Activated CD8-positive, alpha-beta memory T cell treated with anti-CD3 and anti-CD28 coated beads, Interleukin-2, amount 10 ng/mL, durations not matched to agents 7 days and 5 days (primary cell): ENCODE results near the gene KRT31. TPM values are rescaled to one million over a fixed set of nuclear protein-coding genes. Genes with fewer than 3 reads are reported as not detected.
A peak's percentile ranks its signal among the peaks of the same experiment; 100 is the strongest.
"Not testable (repeated sequence)": the region's sequence is repeated elsewhere in the genome, so short reads cannot be mapped to it uniquely, and the experiment has no call there.

Experiments
- ATAC-seq: fragments of 150-1000 bp; cut with Tn5 transposase; one replicate; pipeline ENCODE4 v1.10.0; 2021; ENCODE audit warnings: moderate library complexity
- CTCF ChIA-PET: fragments of 350-600 bp; sonication (Branson Sonifier 250); formaldehyde crosslinking; loops from one replicate; lab custom pipeline; 2021; ENCODE audit warnings: antibody characterized with exemption; lab: Charles Lee
- DNase-seq: peaks from one replicate; pipeline ENCODE4 v3.0.0-alpha.2; 2020
- H3K27ac Mint-ChIP-seq: one replicate; pipeline ENCODE4 v1.8.0; 2021; ENCODE audit warnings: mild to moderate bottlenecking, mixed read lengths
- H3K27me3 Mint-ChIP-seq: one replicate; pipeline ENCODE4 v1.8.0; 2021; ENCODE audit warnings: mixed read lengths
- H3K36me3 Mint-ChIP-seq: one replicate; pipeline ENCODE4 v1.8.0; 2021; ENCODE audit warnings: mild to moderate bottlenecking, mixed read lengths
- H3K4me1 Mint-ChIP-seq: one replicate; pipeline ENCODE4 v1.8.0; 2021; ENCODE audit warnings: mixed read lengths
- H3K4me3 Mint-ChIP-seq: one replicate; pipeline ENCODE4 v1.8.0; 2021; ENCODE audit warnings: mild to moderate bottlenecking, moderate library complexity, mixed read lengths
- H3K9me3 Mint-ChIP-seq: one replicate; pipeline ENCODE4 v1.8.0; 2022; ENCODE audit warnings: low read depth, mixed read lengths
- total RNA-seq, 2 experiments: library from RNA; stranded (reverse); gene quantifications; one replicate each; pipeline ENCODE4 v1.2.3, GENCODE V29; 2021

Gene KRT31
- total RNA-seq, 2 experiments from 2014 or later: not detected

DNA sequence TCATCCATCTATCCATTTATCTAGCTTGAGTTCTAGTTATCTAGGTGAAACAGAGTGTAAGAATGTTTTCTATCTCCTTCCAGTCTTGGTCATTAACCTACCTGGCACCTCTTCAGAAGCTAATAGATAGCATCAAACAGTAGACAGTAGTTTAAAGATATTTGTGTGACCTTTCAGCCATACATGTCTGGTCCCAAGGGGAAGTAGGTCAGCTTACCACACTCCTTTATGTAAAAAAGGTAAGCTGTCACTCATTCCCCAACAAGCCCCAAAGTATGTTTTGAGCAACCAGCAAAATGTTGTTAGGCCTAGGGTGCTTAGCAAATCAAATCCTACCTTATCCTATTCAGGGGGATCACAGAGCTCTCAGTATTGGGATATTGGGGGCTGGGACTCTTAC, 31.3 kb downstream of the KRT31 start:
- Mint-ChIP-seq H3K27me3 (peaks cover under 1% of the 10 kb centered on the region), H3K9me3 (no peaks in the 10 kb centered on the region), H3K27ac (no peak overlapping the region), H3K4me3 (no peak overlapping the region), H3K4me1 (peaks cover 6% of the 10 kb centered on the region), H3K36me3 (no peaks in the 10 kb centered on the region)
- no peak for DNase-seq
- no peak for ATAC-seq
- CTCF ChIA-PET: no interaction called here

DNA sequence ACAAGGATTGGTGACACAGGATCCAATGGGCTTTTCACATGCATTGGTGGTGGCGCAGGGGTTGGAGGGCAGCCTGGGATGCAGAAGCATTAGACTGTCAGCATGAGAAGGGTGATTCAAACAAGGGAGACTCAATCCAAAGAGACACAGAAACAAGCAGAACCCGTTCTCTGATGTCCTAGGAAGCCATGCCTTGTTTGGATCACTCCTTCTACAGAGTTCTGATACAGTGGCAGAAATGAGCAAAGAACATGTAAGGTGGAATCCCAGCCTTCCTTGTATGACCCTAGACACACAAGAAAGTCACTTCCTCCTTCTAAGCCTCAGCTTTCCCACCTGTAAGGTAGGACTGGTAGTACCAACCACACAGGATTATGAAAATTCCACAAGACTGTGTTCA, 33.5 kb downstream of the KRT31 start:
- no peaks in the 10 kb centered on the region for H3K4me1 Mint-ChIP-seq
- ATAC-seq (no peak), DNase-seq (no peak)
- H3K27me3 Mint-ChIP-seq: no peaks in the 10 kb centered on the region
- H3K27ac Mint-ChIP-seq: no peak overlapping the region
- H3K9me3 Mint-ChIP-seq: no peaks in the 10 kb centered on the region
- no peak overlapping the region for H3K4me3 Mint-ChIP-seq
- no peaks in the 10 kb centered on the region for H3K36me3 Mint-ChIP-seq
- CTCF ChIA-PET: no interaction called here

- ATAC-seq: no peak
- Mint-ChIP-seq H3K27ac (no peak overlapping the region), H3K9me3 (no peaks in the 10 kb centered on the region), H3K27me3 (peaks cover 9% of the 10 kb centered on the region), H3K36me3 (no peaks in the 10 kb centered on the region), H3K4me1 (no peaks in the 10 kb centered on the region), H3K4me3 (no peak overlapping the region)
- CTCF ChIA-PET: no interaction called here
- DNase-seq: no peak
Observed at GRCh38 chr17:41360296-41360995, 37.0 kb downstream of the KRT31 start.

DNA sequence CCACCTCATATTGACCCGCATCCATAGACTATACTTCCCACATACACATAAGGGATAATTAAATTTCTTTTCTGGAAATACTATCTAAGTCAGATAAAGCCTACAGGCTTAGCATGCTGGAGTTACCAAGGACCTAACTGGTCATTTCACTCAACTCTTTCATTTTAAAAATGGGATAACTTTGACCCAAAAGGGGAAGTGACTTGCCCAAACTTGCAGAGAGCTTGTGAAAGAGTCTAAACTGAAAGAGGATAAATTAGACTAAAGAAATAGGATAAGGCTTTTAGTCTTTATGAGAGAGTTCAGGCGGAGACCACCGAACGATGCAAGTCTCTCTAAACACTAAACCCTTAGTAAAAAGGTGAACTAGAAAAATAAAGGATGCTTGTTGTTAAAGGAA, 42.9 kb downstream of the KRT31 start:
- Mint-ChIP-seq H3K36me3 (no peaks in the 10 kb centered on the region), H3K9me3 (no peaks in the 10 kb centered on the region)
- CTCF ChIA-PET: no interaction called here

DNA sequence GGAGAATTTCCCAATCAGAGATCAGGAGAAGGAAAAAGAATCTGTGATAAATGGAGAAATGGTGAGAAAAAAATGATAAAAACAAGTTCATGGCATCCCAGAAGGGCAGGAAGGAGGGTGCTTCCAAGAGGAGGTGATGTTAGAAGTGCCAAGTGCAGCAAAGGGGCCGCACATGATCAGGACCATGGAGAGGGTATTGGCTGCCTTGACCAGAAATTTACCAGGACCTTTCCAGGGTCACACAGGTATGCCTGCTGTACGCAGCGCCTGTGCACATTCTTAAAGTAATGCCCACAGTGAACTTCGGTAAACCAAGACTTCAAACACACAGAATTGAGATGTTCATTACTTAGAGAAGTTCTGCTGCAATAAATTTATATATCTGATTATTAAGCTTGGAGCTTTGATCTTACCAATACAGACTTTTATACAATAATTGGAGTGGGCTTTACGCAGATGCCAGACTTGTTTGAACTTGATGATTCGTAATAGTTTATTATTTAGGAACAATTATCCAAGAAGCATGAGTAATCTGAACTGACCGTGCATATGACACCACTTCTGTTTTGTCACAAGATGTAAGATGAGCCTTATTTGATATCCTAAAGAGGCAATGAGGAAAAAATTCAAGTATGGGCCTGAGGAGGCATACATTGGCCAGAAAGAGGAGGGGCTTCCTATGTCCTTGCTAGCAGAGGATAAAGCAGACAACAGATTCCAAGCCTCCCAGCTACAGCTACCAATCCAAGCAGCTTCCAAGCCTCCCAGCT, 44.6 kb downstream of the KRT31 start:
- ATAC-seq (no peak), DNase-seq (no peak)
- no peak overlapping the region for H3K27ac Mint-ChIP-seq
- no peaks in the 10 kb centered on the region for H3K36me3 Mint-ChIP-seq
- CTCF ChIA-PET: no interaction called here
- H3K4me3 Mint-ChIP-seq: no peak overlapping the region
- no peaks in the 10 kb centered on the region for H3K9me3 Mint-ChIP-seq
- H3K27me3 Mint-ChIP-seq: peaks cover 22% of the 10 kb centered on the region
- no peaks in the 10 kb centered on the region for H3K4me1 Mint-ChIP-seq

More for the DNA sequence above, 42.9 kb downstream of the KRT31 start:
- no peak overlapping the region for H3K4me3 Mint-ChIP-seq
- no peak for DNase-seq
- H3K27ac Mint-ChIP-seq: no peak overlapping the region
- peaks cover 20% of the 10 kb centered on the region for H3K27me3 Mint-ChIP-seq
- no peak for ATAC-seq
- H3K4me1 Mint-ChIP-seq: no peaks in the 10 kb centered on the region

- no peak for DNase-seq
- Mint-ChIP-seq H3K9me3 (no peaks in the 10 kb centered on the region), H3K4me3 (no peak overlapping the region), H3K27me3 (peaks cover 17% of the 10 kb centered on the region), H3K27ac (no peak overlapping the region), H3K4me1 (no peaks in the 10 kb centered on the region), H3K36me3 (no peaks in the 10 kb centered on the region)
- CTCF ChIA-PET: no interaction called here
- ATAC-seq: no peak
Observed at GRCh38 chr17:41351177-41351576, 46.2 kb downstream of the KRT31 start.

GRCh38 chr17:41350381-41350878, 47.0 kb downstream of the KRT31 start, which contains the start of gene KRT33A:
Gene KRT33A, minus strand, starts transcription at chr17:41350828. Its CDS starts 61 bp downstream, at chr17:41350767.
- H3K4me1 Mint-ChIP-seq, DNase-seq, CTCF ChIA-PET, ATAC-seq, H3K27ac Mint-ChIP-seq, H3K36me3 Mint-ChIP-seq, H3K9me3 Mint-ChIP-seq, H3K4me3 Mint-ChIP-seq: not testable (repeated sequence)
- peaks cover 14% of the 10 kb centered on the region for H3K27me3 Mint-ChIP-seq

GRCh38 chr17:41347869-41348760, 49.3 kb downstream of the KRT31 start:
- DNase-seq (peak; percentile 9), ATAC-seq (no peak)
- peaks cover 2% of the 10 kb centered on the region for H3K9me3 Mint-ChIP-seq
- CTCF ChIA-PET: interaction anchor here (1.1 to 1.2 kb wide), 2 partner anchors 8 to 23 kb away, joined by 3 read pairs; no protein-coding TSS in a partner anchor
- no peak overlapping the region for H3K4me3 Mint-ChIP-seq
- no peaks in the 10 kb centered on the region for H3K4me1 Mint-ChIP-seq
- no peak overlapping the region for H3K27ac Mint-ChIP-seq
- peaks cover 6% of the 10 kb centered on the region for H3K27me3 Mint-ChIP-seq
- peaks cover 5% of the 10 kb centered on the region for H3K36me3 Mint-ChIP-seq

GRCh38 chr17:41346421-41346820, 51.0 kb downstream of the KRT31 start:
- H3K27ac Mint-ChIP-seq, DNase-seq, H3K4me1 Mint-ChIP-seq, CTCF ChIA-PET, H3K9me3 Mint-ChIP-seq, H3K27me3 Mint-ChIP-seq, H3K4me3 Mint-ChIP-seq, ATAC-seq: not testable (repeated sequence)
- peaks cover 18% of the 10 kb centered on the region for H3K36me3 Mint-ChIP-seq

DNA sequence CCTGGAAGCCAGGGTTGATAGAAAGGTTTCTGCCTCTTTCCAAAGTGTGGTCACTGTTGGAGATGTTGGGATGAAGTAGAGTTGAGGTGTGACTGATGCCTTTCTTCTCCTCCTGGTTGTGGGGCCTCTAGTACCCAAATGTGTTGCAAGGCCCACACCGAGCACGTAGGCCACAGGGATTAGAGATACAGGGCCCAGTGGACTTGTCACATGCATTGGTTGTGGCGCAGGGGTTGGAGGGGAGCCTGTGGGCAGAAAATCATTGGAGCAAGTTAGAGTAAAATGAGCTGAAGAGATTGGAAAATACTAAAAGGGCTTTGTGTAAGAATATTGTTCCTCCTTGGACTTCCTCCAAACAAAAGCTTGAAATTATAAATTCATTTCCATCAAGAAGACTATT, 51.4 kb downstream of the KRT31 start:
- Mint-ChIP-seq H3K36me3 (peaks cover 18% of the 10 kb centered on the region), H3K4me1 (peaks cover 13% of the 10 kb centered on the region), H3K27ac (no peak overlapping the region), H3K4me3 (no peak overlapping the region), H3K27me3 (peaks cover 3% of the 10 kb centered on the region), H3K9me3 (peaks cover 8% of the 10 kb centered on the region)
- ATAC-seq (no peak), DNase-seq (peak; percentile 23)
- CTCF ChIA-PET: no interaction called here

Other genes with a start within 250 kb of the KRT31 start
- gene KRTAP4-5, start 247.8 kb downstream of the KRT31 start, total RNA-seq: not detected
- gene KRTAP4-4, start 236.9 kb downstream of the KRT31 start, total RNA-seq: not detected
- gene KRTAP4-3, start 229.4 kb downstream of the KRT31 start, total RNA-seq: not detected
- gene KRTAP4-2, start 219.4 kb downstream of the KRT31 start, total RNA-seq: not detected
- gene KRTAP4-1, start 212.7 kb downstream of the KRT31 start, total RNA-seq: not detected
- not detected for gene KRTAP9-1, start 207.7 kb downstream of the KRT31 start, total RNA-seq
- gene KRTAP9-2, start 171.0 kb downstream of the KRT31 start, total RNA-seq: not detected
- not detected for gene KRTAP9-3, start 165.2 kb downstream of the KRT31 start, total RNA-seq
- gene KRTAP9-8, start 159.6 kb downstream of the KRT31 start, total RNA-seq: not detected
- gene KRTAP9-4, start 147.9 kb downstream of the KRT31 start, total RNA-seq: not detected
- not detected for gene KRTAP9-9, start 142.2 kb downstream of the KRT31 start, total RNA-seq
- not detected for gene KRTAP9-6, start 132.2 kb downstream of the KRT31 start, total RNA-seq
- gene KRTAP9-7, start 121.9 kb downstream of the KRT31 start, total RNA-seq: not detected
- gene KRTAP29-1, start 94.8 kb downstream of the KRT31 start, total RNA-seq: not detected
- not detected for gene KRTAP16-1, start 88.3 kb downstream of the KRT31 start, total RNA-seq
- gene KRTAP17-1, start 81.9 kb downstream of the KRT31 start, total RNA-seq: not detected
- not detected for gene KRT33A, start 46.8 kb downstream of the KRT31 start, total RNA-seq
- gene KRT33B, start 27.8 kb downstream of the KRT31 start, total RNA-seq: not detected
- not detected for gene KRT34, start 15.3 kb downstream of the KRT31 start, total RNA-seq
- gene KRT37, start 27.0 kb upstream of the KRT31 start, total RNA-seq: not detected
- not detected for gene KRT38, start 43.4 kb upstream of the KRT31 start, total RNA-seq
- not detected for gene KRT32, start 69.8 kb upstream of the KRT31 start, total RNA-seq
- not detected for gene KRT35, start 83.5 kb upstream of the KRT31 start, total RNA-seq
- gene KRT36, start 92.3 kb upstream of the KRT31 start, total RNA-seq: not detected
- gene KRT13, start 108.0 kb upstream of the KRT31 start, total RNA-seq: not detected
- not detected for gene KRT15, start 121.3 kb upstream of the KRT31 start, total RNA-seq
- not detected for gene KRT19, start 130.7 kb upstream of the KRT31 start, total RNA-seq
- gene KRT9, start 174.5 kb upstream of the KRT31 start, total RNA-seq: not detected
- not detected for gene KRT14, start 189.3 kb upstream of the KRT31 start, total RNA-seq
- not detected for gene KRT16, start 215.2 kb upstream of the KRT31 start, total RNA-seq
- gene KRT17, start 227.0 kb upstream of the KRT31 start, total RNA-seq: under 1 TPM in 1 of 2 experiments, not detected in 1; 0.80 TPM